HEK293 (cell line): ENCODE data around the gene SST.

Experiments used
- CTCF ChIA-PET: fragments of 350-600 bp; formaldehyde crosslinking; extraction: SDS; loops from one replicate; lab custom pipeline; 2021; ENCODE audit warnings: antibody characterized with exemption; lab: Yijun Ruan, JAX
- POLR2A ChIA-PET: fragments of 300-600 bp; formaldehyde crosslinking; extraction: SDS; loops from one replicate; lab custom pipeline; 2020; ENCODE audit warnings: antibody characterized with exemption, inconsistent platforms; lab: Yijun Ruan, JAX
- H3K27ac ChIP-seq: fragments of 200-500 bp; sonication (Bioruptor generic); 2 replicates; pipeline ENCODE4 v1.5.1; 2014; ENCODE audit warnings: low read depth, low read length, control low read depth, inconsistent platforms; ENCODE audit errors: extremely low read depth
- H3K36me3 ChIP-seq, 2 experiments: fragments of 200-500 bp in 1 of 2; sonication (Bioruptor generic) in 1 of 2; 1 replicate in 1 of 2; 2 replicates in 1 of 2; pipeline ENCODE4 v1.5.1; 2014 to 2017; ENCODE audit warnings: inconsistent platforms in 2 of 2, low read length in 2 of 2; ENCODE audit not compliant: control insufficient read depth in 2 of 2, insufficient read depth in 1 of 2
- H3K4me1 ChIP-seq: fragments of 200-500 bp; sonication (Bioruptor generic); 2 replicates; pipeline ENCODE4 v1.5.1; 2014; ENCODE audit warnings: mild to moderate bottlenecking, low read length, inconsistent platforms; ENCODE audit not compliant: control insufficient read depth, insufficient read depth
- H3K4me3 ChIP-seq: 2 replicates; pipeline ENCODE4 v1.5.1; 2011; ENCODE audit warnings: low read depth, mild to moderate bottlenecking, control low read depth, low read length, moderate library complexity
- H3K9me3 ChIP-seq: fragments of 200-500 bp; sonication (Bioruptor generic); 2 replicates; pipeline ENCODE4 v1.5.1; 2014; ENCODE audit warnings: low read depth, low read length, inconsistent platforms; ENCODE audit not compliant: control insufficient read depth, insufficient read depth
- GFI1B ChIP-seq: fragments of 450-650 bp; formaldehyde crosslinking; IDR thresholded peaks from 2 replicates; pipeline ENCODE4 v1.5.1; 2016; ENCODE audit warnings: missing biosample characterization, missing genetic modification characterization
- GLIS1 ChIP-seq: fragments of 450-650 bp; formaldehyde crosslinking; IDR thresholded peaks from 2 replicates; pipeline ENCODE4 v1.5.1; 2016; ENCODE audit warnings: missing biosample characterization, missing genetic modification characterization
- KLF1 ChIP-seq: fragments of 450-650 bp; formaldehyde crosslinking; IDR thresholded peaks from 2 replicates; pipeline ENCODE4 v1.5.1; 2016; ENCODE audit warnings: missing biosample characterization, missing genetic modification characterization
- RBAK ChIP-seq: fragments of 450-650 bp; formaldehyde crosslinking; IDR thresholded peaks from 2 replicates; pipeline ENCODE4 v1.5.1; 2016; ENCODE audit warnings: missing biosample characterization, missing genetic modification characterization
- YY1 ChIP-seq: fragments of 450-650 bp; formaldehyde crosslinking; IDR thresholded peaks from 2 replicates; pipeline ENCODE4 v1.5.1; 2018; ENCODE audit warnings: missing biosample characterization, missing genetic modification characterization
- ZNF292 ChIP-seq: fragments of 450-650 bp; formaldehyde crosslinking; IDR thresholded peaks from 2 replicates; pipeline ENCODE4 v1.5.1; 2016; ENCODE audit warnings: low read depth, missing biosample characterization, missing genetic modification characterization, borderline replicate concordance
- ZNF302 ChIP-seq: fragments of 450-650 bp; formaldehyde crosslinking; IDR thresholded peaks from 2 replicates; pipeline ENCODE4 v1.5.1; 2016; ENCODE audit warnings: missing biosample characterization, missing genetic modification characterization, low read depth
- ZNF366 ChIP-seq: fragments of 450-650 bp; formaldehyde crosslinking; conservative IDR thresholded peaks from 2 replicates; pipeline ENCODE4 v1.5.1; 2016; ENCODE audit warnings: missing biosample characterization, missing genetic modification characterization
- ZNF416 ChIP-seq: fragments of 450-650 bp; formaldehyde crosslinking; IDR thresholded peaks from 2 replicates; pipeline ENCODE4 v1.5.1; 2016; ENCODE audit warnings: missing biosample characterization, missing genetic modification characterization
- ZNF514 ChIP-seq: fragments of 450-650 bp; formaldehyde crosslinking; IDR thresholded peaks from 2 replicates; pipeline ENCODE4 v1.5.1; 2016; ENCODE audit warnings: missing biosample characterization, missing genetic modification characterization
- ZNF544 ChIP-seq: fragments of 450-650 bp; formaldehyde crosslinking; IDR thresholded peaks from 2 replicates; pipeline ENCODE4 v1.5.0; 2017; ENCODE audit warnings: missing biosample characterization, missing genetic modification characterization
- ZNF555 ChIP-seq: fragments of 450-650 bp; formaldehyde crosslinking; conservative IDR thresholded peaks from 2 replicates; pipeline ENCODE4 v1.5.1; 2017; ENCODE audit warnings: missing biosample characterization, mild to moderate bottlenecking, missing genetic modification characterization, inconsistent platforms
- ZNF626 ChIP-seq: fragments of 450-650 bp; sonication (Bioruptor Pico); formaldehyde crosslinking; IDR thresholded peaks from 2 replicates; pipeline ENCODE4 v1.5.1; 2018; ENCODE audit warnings: missing biosample characterization, missing genetic modification characterization, inconsistent platforms
- ZNF670 ChIP-seq: fragments of 450-650 bp; formaldehyde crosslinking; IDR thresholded peaks from 2 replicates; pipeline ENCODE4 v1.5.1; 2016; ENCODE audit warnings: missing biosample characterization, missing genetic modification characterization, low read depth
- ZNF707 ChIP-seq: fragments of 450-650 bp; formaldehyde crosslinking; IDR thresholded peaks from 2 replicates; pipeline ENCODE4 v1.5.1; 2016; ENCODE audit warnings: missing biosample characterization, missing genetic modification characterization
- ZSCAN23 ChIP-seq: fragments of 450-650 bp; formaldehyde crosslinking; IDR thresholded peaks from 2 replicates; pipeline ENCODE4 v1.5.1; 2016; ENCODE audit warnings: missing biosample characterization, missing genetic modification characterization
- TF ChIP-seq, protein P1 (sequence below): fragments of 450-650 bp; formaldehyde crosslinking; IDR thresholded peaks from 2 replicates; pipeline ENCODE4 v1.5.1; 2016; ENCODE audit warnings: missing biosample characterization, missing genetic modification characterization
- TF ChIP-seq, protein P2 (sequence below): fragments of 450-650 bp; formaldehyde crosslinking; conservative IDR thresholded peaks from 2 replicates; pipeline ENCODE4 v1.5.1; 2016; ENCODE audit warnings: low read depth, missing biosample characterization, missing genetic modification characterization
- TF ChIP-seq, protein P3 (sequence below): fragments of 450-650 bp; formaldehyde crosslinking; IDR thresholded peaks from 2 replicates; pipeline ENCODE4 v1.5.1; 2016; ENCODE audit warnings: missing biosample characterization, missing genetic modification characterization
- TF ChIP-seq, protein P4 (sequence below): fragments of 450-650 bp; formaldehyde crosslinking; IDR thresholded peaks from 2 replicates; pipeline ENCODE4 v1.5.1; 2017; ENCODE audit warnings: missing biosample characterization, missing genetic modification characterization

The SST gene

DNA sequence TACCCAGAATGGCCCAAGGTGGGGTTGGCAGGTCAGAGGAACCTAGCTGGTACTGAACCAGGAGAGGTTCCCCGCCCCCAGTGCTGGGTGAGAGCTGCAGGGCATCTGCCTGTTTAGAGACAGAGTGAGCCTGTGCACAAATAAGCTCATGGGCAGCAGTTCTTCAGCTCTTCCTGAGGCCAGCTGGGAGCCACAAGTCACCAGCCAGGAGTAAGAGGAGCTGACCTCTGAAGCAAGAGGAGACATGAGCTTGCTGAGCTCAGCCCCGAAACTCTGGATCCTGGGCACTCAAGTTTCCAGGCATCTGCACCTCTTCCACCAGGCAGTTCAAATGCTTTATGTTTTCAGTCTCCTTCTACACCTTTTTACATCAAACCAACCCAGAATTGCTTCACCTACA lies 30.1 kb upstream of the SST start:
- Histone ChIP-seq H3K9me3 (no peaks in the 10 kb centered on the region), H3K4me1 (no peaks in the 10 kb centered on the region), H3K36me3 (no peaks in the 10 kb centered on the region)
- CTCF ChIA-PET = interaction anchor here (0.6 to 1.4 kb wide), 4 partner anchors 17 to 1721 kb away, joined by 3 to 6 read pairs (median 3); no protein-coding TSS in a partner anchor
- TF ChIP-seq GFI1B (tag by site-specific recombination) (no peak), ZSCAN23 (tag by site-specific recombination) (no peak), KLF1 (tag by site-specific recombination) (no peak), ZNF626 (no peak), ZNF366 (tag by site-specific recombination) (no peak), GLIS1 (tag by site-specific recombination) (no peak), ZNF416 (tag by site-specific recombination) (no peak), ZNF292 (tag by site-specific recombination) (no peak), ZNF302 (no peak), RBAK (tag by site-specific recombination) (no peak), ZNF670 (tag by site-specific recombination) (no peak), ZNF707 (tag by site-specific recombination) (no peak), ZNF555 (tag by site-specific recombination) (no peak), ZNF514 (tag by site-specific recombination) (no peak), ZNF544 (tag by site-specific recombination) (no peak), YY1 (tag by site-specific recombination) (no peak)
- TF ChIP-seq, protein P1, sequence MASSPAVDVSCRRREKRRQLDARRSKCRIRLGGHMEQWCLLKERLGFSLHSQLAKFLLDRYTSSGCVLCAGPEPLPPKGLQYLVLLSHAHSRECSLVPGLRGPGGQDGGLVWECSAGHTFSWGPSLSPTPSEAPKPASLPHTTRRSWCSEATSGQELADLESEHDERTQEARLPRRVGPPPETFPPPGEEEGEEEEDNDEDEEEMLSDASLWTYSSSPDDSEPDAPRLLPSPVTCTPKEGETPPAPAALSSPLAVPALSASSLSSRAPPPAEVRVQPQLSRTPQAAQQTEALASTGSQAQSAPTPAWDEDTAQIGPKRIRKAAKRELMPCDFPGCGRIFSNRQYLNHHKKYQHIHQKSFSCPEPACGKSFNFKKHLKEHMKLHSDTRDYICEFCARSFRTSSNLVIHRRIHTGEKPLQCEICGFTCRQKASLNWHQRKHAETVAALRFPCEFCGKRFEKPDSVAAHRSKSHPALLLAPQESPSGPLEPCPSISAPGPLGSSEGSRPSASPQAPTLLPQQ (tag by site-specific recombination) = no peak
- TF ChIP-seq, protein P2, sequence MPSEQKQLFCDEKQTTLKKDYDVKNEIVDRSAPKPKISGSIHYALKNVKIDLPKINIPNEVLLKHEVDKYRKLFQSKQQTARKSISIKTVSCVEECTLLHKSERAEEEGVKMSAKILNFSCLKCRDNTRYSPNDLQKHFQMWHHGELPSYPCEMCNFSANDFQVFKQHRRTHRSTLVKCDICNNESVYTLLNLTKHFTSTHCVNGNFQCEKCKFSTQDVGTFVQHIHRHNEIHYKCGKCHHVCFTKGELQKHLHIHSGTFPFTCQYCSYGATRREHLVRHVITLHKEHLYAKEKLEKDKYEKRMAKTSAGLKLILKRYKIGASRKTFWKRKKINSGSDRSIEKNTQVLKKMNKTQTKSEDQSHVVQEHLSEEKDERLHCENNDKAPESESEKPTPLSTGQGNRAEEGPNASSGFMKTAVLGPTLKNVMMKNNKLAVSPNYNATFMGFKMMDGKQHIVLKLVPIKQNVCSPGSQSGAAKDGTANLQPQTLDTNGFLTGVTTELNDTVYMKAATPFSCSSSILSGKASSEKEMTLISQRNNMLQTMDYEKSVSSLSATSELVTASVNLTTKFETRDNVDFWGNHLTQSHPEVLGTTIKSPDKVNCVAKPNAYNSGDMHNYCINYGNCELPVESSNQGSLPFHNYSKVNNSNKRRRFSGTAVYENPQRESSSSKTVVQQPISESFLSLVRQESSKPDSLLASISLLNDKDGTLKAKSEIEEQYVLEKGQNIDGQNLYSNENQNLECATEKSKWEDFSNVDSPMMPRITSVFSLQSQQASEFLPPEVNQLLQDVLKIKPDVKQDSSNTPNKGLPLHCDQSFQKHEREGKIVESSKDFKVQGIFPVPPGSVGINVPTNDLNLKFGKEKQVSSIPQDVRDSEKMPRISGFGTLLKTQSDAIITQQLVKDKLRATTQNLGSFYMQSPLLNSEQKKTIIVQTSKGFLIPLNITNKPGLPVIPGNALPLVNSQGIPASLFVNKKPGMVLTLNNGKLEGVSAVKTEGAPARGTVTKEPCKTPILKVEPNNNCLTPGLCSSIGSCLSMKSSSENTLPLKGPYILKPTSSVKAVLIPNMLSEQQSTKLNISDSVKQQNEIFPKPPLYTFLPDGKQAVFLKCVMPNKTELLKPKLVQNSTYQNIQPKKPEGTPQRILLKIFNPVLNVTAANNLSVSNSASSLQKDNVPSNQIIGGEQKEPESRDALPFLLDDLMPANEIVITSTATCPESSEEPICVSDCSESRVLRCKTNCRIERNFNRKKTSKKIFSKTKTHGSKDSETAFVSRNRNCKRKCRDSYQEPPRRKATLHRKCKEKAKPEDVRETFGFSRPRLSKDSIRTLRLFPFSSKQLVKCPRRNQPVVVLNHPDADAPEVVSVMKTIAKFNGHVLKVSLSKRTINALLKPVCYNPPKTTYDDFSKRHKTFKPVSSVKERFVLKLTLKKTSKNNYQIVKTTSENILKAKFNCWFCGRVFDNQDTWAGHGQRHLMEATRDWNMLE = no peak
- TF ChIP-seq, protein P3, sequence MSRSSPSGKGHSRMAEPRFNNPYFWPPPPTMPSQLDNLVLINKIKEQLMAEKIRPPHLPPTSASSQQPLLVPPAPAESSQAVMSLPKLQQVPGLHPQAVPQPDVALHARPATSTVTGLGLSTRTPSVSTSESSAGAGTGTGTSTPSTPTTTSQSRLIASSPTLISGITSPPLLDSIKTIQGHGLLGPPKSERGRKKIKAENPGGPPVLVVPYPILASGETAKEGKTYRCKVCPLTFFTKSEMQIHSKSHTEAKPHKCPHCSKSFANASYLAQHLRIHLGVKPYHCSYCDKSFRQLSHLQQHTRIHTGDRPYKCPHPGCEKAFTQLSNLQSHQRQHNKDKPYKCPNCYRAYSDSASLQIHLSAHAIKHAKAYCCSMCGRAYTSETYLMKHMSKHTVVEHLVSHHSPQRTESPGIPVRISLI (tag by site-specific recombination) = no peak
- TF ChIP-seq, protein P4, sequence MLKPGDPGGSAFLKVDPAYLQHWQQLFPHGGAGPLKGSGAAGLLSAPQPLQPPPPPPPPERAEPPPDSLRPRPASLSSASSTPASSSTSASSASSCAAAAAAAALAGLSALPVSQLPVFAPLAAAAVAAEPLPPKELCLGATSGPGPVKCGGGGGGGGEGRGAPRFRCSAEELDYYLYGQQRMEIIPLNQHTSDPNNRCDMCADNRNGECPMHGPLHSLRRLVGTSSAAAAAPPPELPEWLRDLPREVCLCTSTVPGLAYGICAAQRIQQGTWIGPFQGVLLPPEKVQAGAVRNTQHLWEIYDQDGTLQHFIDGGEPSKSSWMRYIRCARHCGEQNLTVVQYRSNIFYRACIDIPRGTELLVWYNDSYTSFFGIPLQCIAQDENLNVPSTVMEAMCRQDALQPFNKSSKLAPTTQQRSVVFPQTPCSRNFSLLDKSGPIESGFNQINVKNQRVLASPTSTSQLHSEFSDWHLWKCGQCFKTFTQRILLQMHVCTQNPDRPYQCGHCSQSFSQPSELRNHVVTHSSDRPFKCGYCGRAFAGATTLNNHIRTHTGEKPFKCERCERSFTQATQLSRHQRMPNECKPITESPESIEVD (tag by site-specific recombination) = no peak
- TF ChIP-seq, all 188 proteins: peak for 0
- POLR2A ChIA-PET = no interaction called here
- Histone ChIP-seq H3K4me3 (no peak overlapping the region), H3K27ac (no peak overlapping the region)
